Sigmoid colon (tissue), 7 donors: ENCODE measurements around the gene KCP. TPM values are rescaled to one million over a fixed set of nuclear protein-coding genes. Genes with fewer than 3 reads are reported as not detected.

Experiments
- DNase-seq: peaks from one replicate; pipeline ENCODE4 v3.0.0-alpha.2; 2019
- H3K27ac ChIP-seq, 4 donors: fragments of 200-600 bp; sonication (generic); one replicate each; pipeline ENCODE4 v1.5.1; 2016 to 2019; ENCODE audit warnings: mild to moderate bottlenecking in 1 of 4
- H3K27me3 ChIP-seq, 3 donors: fragments of 200-600 bp; sonication (generic); one replicate each; pipeline ENCODE4 v1.5.1; 2019; ENCODE audit warnings: mild to moderate bottlenecking in 1 of 3
- H3K36me3 ChIP-seq, 4 donors: fragments of 200-600 bp; sonication (generic); one replicate each; pipeline ENCODE4 v1.5.1; 2016 to 2019
- H3K4me1 ChIP-seq, 4 donors: fragments of 200-600 bp; sonication (generic); one replicate each; pipeline ENCODE4 v1.5.1; 2017 to 2019
- H3K4me3 ChIP-seq, 4 donors: fragments of 200-600 bp; sonication (generic); one replicate each; pipeline ENCODE4 v1.5.1; 2017 to 2019; ENCODE audit warnings: mild to moderate bottlenecking in 2 of 4, moderate library complexity in 1 of 4
- H3K9me3 ChIP-seq, 4 donors: fragments of 200-600 bp in 3 of 4; sonication (generic) in 3 of 4; one replicate each; pipeline versions ENCODE4 v1.5.1 to v1.6.1; 2013 to 2019
- EP300 ChIP-seq, 4 donors: sonication (generic); formaldehyde crosslinking; IDR thresholded peaks; one replicate each; pipeline ENCODE4 v1.6.1; 2017; ENCODE audit warnings: antibody characterized with exemption in 4 of 4
- POLR2A ChIP-seq, 2 donors: fragments of 450-650 bp; IDR thresholded peaks; one replicate each; pipeline ENCODE4 v1.6.1; 2016; ENCODE audit warnings: antibody characterized with exemption in 2 of 2, mild to moderate bottlenecking in 2 of 2, moderate library complexity in 2 of 2
- POLR2AphosphoS5 ChIP-seq, 4 donors: sonication (generic); formaldehyde crosslinking; IDR thresholded peaks; one replicate each; pipeline ENCODE4 v1.6.1; 2017; ENCODE audit warnings: antibody characterized with exemption in 4 of 4
- WGBS, 2 donors: extraction: QIAGEN DNeasy Blood & Tissue Kit; methylation state at CpG; one replicate each; pipeline ENCODE4 v1.1.7; 2013; 5-methylcytosine and 5-hydroxymethylcytosine counted together
- intact Hi-C: fragments of 100-400 bp; cut with DNase I; formaldehyde crosslinking; loops from one replicate; pipeline ENCODE4 v1.15.1; 2023
- polyA plus RNA-seq, 3 donors: library from polyadenylated mRNA; stranded (reverse); fragments of 200-250 nt; gene quantifications; one replicate each; pipeline ENCODE4 v1.2.3, GENCODE V29; 2013
- total RNA-seq, 4 donors: library from RNA; depleted of rRNA; stranded (reverse); fragments of >200 nt; gene quantifications; one replicate each; pipeline ENCODE4 v1.1.0, GENCODE V29; 2016
- TF ChIP-seq, protein P1 (sequence below), 4 experiments: fragments of 450-650 bp in 3 of 4; fragments of 200-600 bp in 1 of 4; IDR thresholded peaks; one replicate each; pipeline ENCODE4 v1.5.1; 2016 to 2019; ENCODE audit warnings: antibody characterized with exemption in 4 of 4, mild to moderate bottlenecking in 3 of 4, moderate library complexity in 2 of 4
- donor health status: healthy with polysubstance abuse.
- donor health status: Bipolar disorder and iron deficiency.
- donor health status: healthy.

Gene KCP
- total and polyA plus RNA-seq, 7 donors = 0.14 to 0.42 (median 0.32) TPM; not detected in 3

DNA sequence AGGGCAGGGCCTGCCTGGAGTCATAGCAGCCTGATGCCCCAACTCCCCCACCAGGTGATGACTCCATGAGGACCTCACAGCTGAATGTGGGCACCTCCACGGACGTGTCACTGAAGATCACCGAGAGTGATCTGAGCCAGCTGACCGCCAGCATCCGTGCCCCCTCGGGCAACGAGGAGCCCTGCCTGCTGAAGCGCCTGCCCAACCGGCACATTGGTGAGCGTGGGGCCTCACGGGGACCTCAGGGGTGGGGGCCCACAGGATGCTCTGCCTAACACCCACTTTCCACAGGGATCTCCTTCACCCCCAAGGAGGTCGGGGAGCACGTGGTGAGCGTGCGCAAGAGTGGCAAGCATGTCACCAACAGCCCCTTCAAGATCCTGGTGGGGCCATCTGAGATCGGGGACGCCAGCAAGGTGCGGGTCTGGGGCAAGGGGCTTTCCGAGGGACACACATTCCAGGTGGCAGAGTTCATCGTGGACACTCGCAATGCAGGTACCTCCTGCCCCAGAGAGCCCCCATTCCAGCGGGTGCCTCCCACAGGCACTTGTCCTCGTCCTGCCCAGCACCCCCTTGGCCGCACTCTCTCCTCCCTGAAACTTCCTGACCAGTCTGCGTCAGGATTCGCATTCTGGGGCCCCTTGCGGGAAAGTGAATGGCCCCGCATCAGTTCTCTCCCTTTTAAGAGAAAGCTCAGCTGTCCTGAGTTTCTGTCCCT lies 57.8 kb downstream of the KCP start:
- peak overlapping the region; percentile 6 to 51 (median 19) for H3K27ac ChIP-seq
- 92 to 93% methylated on average over 28 of the region's 28 CpGs for WGBS, 2 donors
- no peak for DNase-seq

DNA sequence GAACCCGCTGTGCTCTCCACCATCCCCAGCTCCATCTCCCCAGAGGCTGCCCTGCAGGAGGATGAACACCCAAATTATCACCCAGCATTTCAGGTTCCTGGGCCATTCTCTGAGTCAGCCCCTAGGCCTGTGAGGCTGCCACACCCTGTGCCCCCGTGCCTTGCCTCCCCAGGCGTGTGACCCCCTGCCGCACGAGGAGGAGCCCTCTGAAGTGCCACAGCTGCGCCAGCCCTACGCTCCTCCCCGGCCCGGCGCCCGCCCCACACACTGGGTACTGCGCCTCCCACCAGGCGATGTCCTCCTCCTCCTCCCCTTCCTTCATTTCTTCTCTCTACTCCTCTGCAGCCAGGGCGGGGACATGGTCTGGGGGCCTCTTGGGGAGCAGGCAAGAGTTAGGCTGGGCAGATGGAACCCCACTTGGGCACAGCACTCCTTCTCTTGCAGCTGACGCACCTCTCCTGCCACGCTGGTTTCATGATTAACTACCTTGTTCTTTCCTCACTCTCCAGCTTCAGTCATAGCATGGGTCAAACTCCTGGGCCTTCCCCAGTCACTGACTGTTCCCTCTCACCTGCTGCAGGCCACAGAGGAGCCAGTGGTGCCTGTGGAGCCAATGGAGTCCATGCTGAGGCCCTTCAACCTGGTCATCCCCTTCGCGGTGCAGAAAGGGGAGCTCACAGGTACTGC lies 60.6 kb downstream of the KCP start:
- H3K9me3 ChIP-seq = no peaks in the 10 kb centered on the region

More for the DNA sequence above, 57.8 kb downstream of the KCP start:
- Histone ChIP-seq H3K4me1 (peaks cover 0 to 4% (median 0%) of the 10 kb centered on the region in 4 donors), H3K4me3 (no peak overlapping the region), H3K36me3 (peaks cover 92 to 95% (median 95%) of the 10 kb centered on the region in 4 donors), H3K9me3 (no peaks in the 10 kb centered on the region), H3K27me3 (no peaks in the 10 kb centered on the region)
- TF ChIP-seq, protein P1, sequence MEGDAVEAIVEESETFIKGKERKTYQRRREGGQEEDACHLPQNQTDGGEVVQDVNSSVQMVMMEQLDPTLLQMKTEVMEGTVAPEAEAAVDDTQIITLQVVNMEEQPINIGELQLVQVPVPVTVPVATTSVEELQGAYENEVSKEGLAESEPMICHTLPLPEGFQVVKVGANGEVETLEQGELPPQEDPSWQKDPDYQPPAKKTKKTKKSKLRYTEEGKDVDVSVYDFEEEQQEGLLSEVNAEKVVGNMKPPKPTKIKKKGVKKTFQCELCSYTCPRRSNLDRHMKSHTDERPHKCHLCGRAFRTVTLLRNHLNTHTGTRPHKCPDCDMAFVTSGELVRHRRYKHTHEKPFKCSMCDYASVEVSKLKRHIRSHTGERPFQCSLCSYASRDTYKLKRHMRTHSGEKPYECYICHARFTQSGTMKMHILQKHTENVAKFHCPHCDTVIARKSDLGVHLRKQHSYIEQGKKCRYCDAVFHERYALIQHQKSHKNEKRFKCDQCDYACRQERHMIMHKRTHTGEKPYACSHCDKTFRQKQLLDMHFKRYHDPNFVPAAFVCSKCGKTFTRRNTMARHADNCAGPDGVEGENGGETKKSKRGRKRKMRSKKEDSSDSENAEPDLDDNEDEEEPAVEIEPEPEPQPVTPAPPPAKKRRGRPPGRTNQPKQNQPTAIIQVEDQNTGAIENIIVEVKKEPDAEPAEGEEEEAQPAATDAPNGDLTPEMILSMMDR (IDR thresholded peaks at IDR 0.05) = no peak
- TF ChIP-seq EP300 (IDR thresholded peaks at IDR 0.05) = no peak
- no peak for TF ChIP-seq POLR2A (IDR thresholded peaks at IDR 0.05)
- no peak for TF ChIP-seq POLR2AphosphoS5 (IDR thresholded peaks at IDR 0.05)
- intact Hi-C loops = no loop called here

GRCh38 chr7:128849156-128849515 lies 61.4 kb downstream of the KCP start:
- no peaks in the 10 kb centered on the region for H3K27me3 ChIP-seq
- TF ChIP-seq, protein P1 (IDR thresholded peaks at IDR 0.05) = no peak
- TF ChIP-seq POLR2A (IDR thresholded peaks at IDR 0.05) (no peak), POLR2AphosphoS5 (IDR thresholded peaks at IDR 0.05) (no peak), EP300 (IDR thresholded peaks at IDR 0.05) (no peak)
- no peak for DNase-seq
- H3K4me1 ChIP-seq = no peaks in the 10 kb centered on the region
- H3K36me3 ChIP-seq = peaks cover 78 to 100% (median 98%) of the 10 kb centered on the region in 4 donors
- intact Hi-C loops = no loop called here
- H3K4me3 ChIP-seq = no peak overlapping the region
- peak overlapping the region in 2 of 4 donors; percentile 39 to 60 for H3K27ac ChIP-seq
- WGBS, 2 donors = 96% methylated on average over 16 of the region's 16 CpGs
- H3K9me3 ChIP-seq = no peaks in the 10 kb centered on the region

More for the DNA sequence above, 60.6 kb downstream of the KCP start:
- peaks cover 78 to 100% (median 98%) of the 10 kb centered on the region in 4 donors for H3K36me3 ChIP-seq
- no peaks in the 10 kb centered on the region for H3K4me1 ChIP-seq
- peak overlapping the region in 1 of 4 donors; percentile 60 for H3K27ac ChIP-seq
- DNase-seq = no peak
- no peak overlapping the region for H3K4me3 ChIP-seq
- no peaks in the 10 kb centered on the region for H3K27me3 ChIP-seq
- no peak for TF ChIP-seq POLR2AphosphoS5 (IDR thresholded peaks at IDR 0.05)
- no peak for TF ChIP-seq POLR2A (IDR thresholded peaks at IDR 0.05)
- no peak for TF ChIP-seq EP300 (IDR thresholded peaks at IDR 0.05)
- TF ChIP-seq, protein P1 (IDR thresholded peaks at IDR 0.05) = no peak
- 67 to 83% methylated on average over 18 of the region's 18 CpGs for WGBS, 2 donors
- intact Hi-C loops = no loop called here

DNA sequence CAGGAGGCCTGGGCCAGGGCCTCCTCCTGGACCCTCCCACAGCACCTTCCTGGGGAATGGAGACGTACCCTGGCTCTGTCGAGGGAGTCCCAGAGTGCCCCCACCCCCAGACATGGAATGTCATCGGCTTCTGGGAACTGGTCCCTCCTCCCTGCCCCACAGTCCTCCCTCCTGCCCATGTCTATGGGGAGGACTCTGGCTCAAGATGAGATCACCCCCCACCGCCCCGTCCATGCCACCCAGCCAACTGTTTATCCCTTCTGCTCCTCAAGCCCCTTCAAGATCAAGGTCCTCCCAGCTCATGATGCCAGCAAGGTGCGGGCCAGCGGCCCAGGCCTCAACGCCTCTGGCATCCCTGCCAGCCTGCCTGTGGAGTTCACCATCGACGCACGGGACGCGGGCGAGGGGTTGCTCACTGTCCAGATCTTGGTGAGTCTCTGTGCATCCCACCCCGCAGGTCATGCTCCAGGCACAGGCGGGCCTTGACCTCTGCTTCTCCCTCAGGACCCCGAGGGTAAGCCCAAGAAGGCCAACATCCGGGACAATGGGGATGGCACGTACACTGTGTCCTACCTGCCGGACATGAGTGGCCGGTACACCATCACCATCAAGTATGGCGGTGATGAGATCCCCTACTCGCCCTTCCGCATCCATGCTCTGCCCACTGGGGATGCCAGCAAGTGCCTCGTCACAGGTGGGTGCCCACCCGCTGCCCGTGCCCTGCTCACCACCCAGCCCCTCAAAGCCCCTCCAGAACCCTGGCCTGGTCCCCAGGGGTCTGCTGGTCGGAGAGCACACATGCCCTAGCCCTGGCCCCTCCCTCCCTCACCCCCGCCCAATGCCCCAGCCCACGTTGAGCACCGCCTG lies 62.0 kb downstream of the KCP start:
- H3K4me1 ChIP-seq = no peaks in the 10 kb centered on the region
- TF ChIP-seq POLR2AphosphoS5 (IDR thresholded peaks at IDR 0.05) = peak in 1 of 4 donors; percentile 18
- TF ChIP-seq, protein P1 (IDR thresholded peaks at IDR 0.05) = no peak
- peaks cover 78 to 100% (median 98%) of the 10 kb centered on the region in 4 donors for H3K36me3 ChIP-seq
- DNase-seq = no peak
- peak overlapping the region in 3 of 4 donors; percentile 30 to 60 (median 39) for H3K27ac ChIP-seq
- H3K4me3 ChIP-seq = no peak overlapping the region
- intact Hi-C loops = no loop called here
- no peaks in the 10 kb centered on the region for H3K9me3 ChIP-seq
- WGBS, 2 donors = 94 to 96% methylated on average over 31 of the region's 31 CpGs
- H3K27me3 ChIP-seq = no peaks in the 10 kb centered on the region
